CD14-positive monocyte (primary cell): ENCODE data around the gene H2AZ1. TPM values are rescaled to one million over a fixed set of nuclear protein-coding genes. Genes with fewer than 3 reads are reported as not detected.

Experiments
- DNase-seq, 3 donors: peaks; one replicate each; pipeline ENCODE4 v3.0.0-alpha.2; 2011 to 2022
- H2AFZ ChIP-seq: 2 replicates; pipeline ENCODE4 v1.6.0; 2012; ENCODE audit warnings: mild to moderate bottlenecking, low read depth, low read length, inconsistent platforms; ENCODE audit not compliant: insufficient read depth, poor library complexity, severe bottlenecking
- H3K27ac ChIP-seq, 2 donors: 1 replicate in 1 of 2; 2 replicates in 1 of 2; pipeline ENCODE4 v1.5.1; 2012 to 2013; ENCODE audit warnings: low read length in 2 of 2, control low read depth in 1 of 2, inconsistent platforms in 1 of 2, low read depth in 1 of 2, mild to moderate bottlenecking in 1 of 2
- H3K27me3 ChIP-seq, 2 donors: one replicate each; pipeline versions ENCODE4 v1.6.0 to v1.6.1; 2011 to 2013; ENCODE audit warnings: low read length in 2 of 2; ENCODE audit not compliant: control insufficient read depth in 2 of 2, insufficient read depth in 2 of 2
- H3K36me3 ChIP-seq, 2 donors: replicated peaks in 1 of 2; 1 replicate in 1 of 2; 2 replicates in 1 of 2; pipeline versions ENCODE4 v1.5.1 to v1.6.1; 2012 to 2013; ENCODE audit warnings: low read length in 2 of 2, control low read depth in 1 of 2, inconsistent platforms in 1 of 2, mild to moderate bottlenecking in 1 of 2; ENCODE audit not compliant: insufficient read depth in 2 of 2, control insufficient read depth in 1 of 2
- H3K4me1 ChIP-seq, 2 donors: 1 replicate in 1 of 2; 2 replicates in 1 of 2; pipeline versions ENCODE4 v1.5.1 to v1.6.1; 2012 to 2013; ENCODE audit warnings: low read length in 2 of 2, control low read depth in 1 of 2, inconsistent platforms in 1 of 2, mild to moderate bottlenecking in 1 of 2, moderate library complexity in 1 of 2; ENCODE audit not compliant: insufficient read depth in 2 of 2, control insufficient read depth in 1 of 2
- H3K4me2 ChIP-seq: replicated peaks from 2 replicates; pipeline ENCODE3; 2012; ENCODE audit warnings: low read length, moderate library complexity, mild to moderate bottlenecking; ENCODE audit not compliant: poor library complexity, severe bottlenecking; ENCODE audit errors: extremely low read depth
- H3K4me3 ChIP-seq, 3 experiments: fragments of 200-600 bp in 1 of 3; sonication (generic) in 1 of 3; replicated peaks in 1 of 3; 1 replicate in 2 of 3; 2 replicates in 1 of 3; pipeline ENCODE4 v1.5.1; 2011 to 2013; ENCODE audit warnings: low read length in 3 of 3, mild to moderate bottlenecking in 3 of 3, control low read depth in 2 of 3, low read depth in 2 of 3, inconsistent platforms in 1 of 3, moderate library complexity in 1 of 3
- H3K79me2 ChIP-seq: 2 replicates; pipeline ENCODE4 v1.6.0; 2012; ENCODE audit warnings: mild to moderate bottlenecking, control low read depth, inconsistent platforms, low read length, moderate library complexity; ENCODE audit not compliant: insufficient read depth
- H3K9ac ChIP-seq: 2 replicates; pipeline ENCODE4 v1.6.0; 2017; ENCODE audit warnings: low read length, mild to moderate bottlenecking; ENCODE audit not compliant: insufficient read depth, poor library complexity, severe bottlenecking
- H3K9me3 ChIP-seq, 2 donors: replicated peaks in 1 of 2; 1 replicate in 1 of 2; 2 replicates in 1 of 2; pipeline versions ENCODE4 v1.5.1 to v1.6.1; 2012 to 2013; ENCODE audit warnings: low read length in 2 of 2, control low read depth in 1 of 2; ENCODE audit not compliant: control insufficient read depth in 1 of 2, insufficient read depth in 1 of 2
- H4K20me1 ChIP-seq: 2 replicates; pipeline ENCODE4 v1.6.0; 2012; ENCODE audit warnings: mild to moderate bottlenecking, low read length, control low read depth, moderate library complexity; ENCODE audit not compliant: insufficient read depth
- H3K27ac Mint-ChIP-seq, 7 donors: one replicate each; pipeline ENCODE4 v1.8.0; 2020; ENCODE audit warnings: mild to moderate bottlenecking in 7 of 7, mixed read lengths in 7 of 7, moderate library complexity in 6 of 7, inconsistent platforms in 2 of 7
- H3K27me3 Mint-ChIP-seq, 3 donors: one replicate each; pipeline ENCODE4 v1.8.0; 2021 to 2022; ENCODE audit warnings: low read depth in 3 of 3, mild to moderate bottlenecking in 3 of 3, mixed read lengths in 3 of 3, moderate library complexity in 3 of 3, inconsistent platforms in 1 of 3
- H3K36me3 Mint-ChIP-seq, 2 donors: one replicate each; pipeline ENCODE4 v1.8.0; 2020; ENCODE audit warnings: mixed read lengths in 2 of 2, inconsistent platforms in 1 of 2, mild to moderate bottlenecking in 1 of 2
- H3K4me1 Mint-ChIP-seq: one replicate; pipeline ENCODE4 v1.8.0; 2020; ENCODE audit warnings: mild to moderate bottlenecking, mixed read lengths
- H3K4me3 Mint-ChIP-seq, 2 donors: one replicate each; pipeline ENCODE4 v1.8.0; 2020; ENCODE audit warnings: mild to moderate bottlenecking in 2 of 2, mixed read lengths in 2 of 2, moderate library complexity in 1 of 2
- H3K9me3 Mint-ChIP-seq, 7 donors: one replicate each; pipeline ENCODE4 v1.8.0; 2020 to 2022; ENCODE audit warnings: mixed read lengths in 7 of 7, mild to moderate bottlenecking in 6 of 7, moderate library complexity in 6 of 7, inconsistent platforms in 2 of 7
- WGBS: methylation state at CpG from one replicate; pipeline ENCODE4 v1.1.5; 2013; ENCODE audit warnings: missing lambda C conversion rate; ENCODE audit not compliant: insufficient coverage; 5-methylcytosine and 5-hydroxymethylcytosine counted together
- intact Hi-C, 2 donors: fragments of 100-400 bp; cut with micrococcal nuclease; formaldehyde crosslinking; loops; one replicate each; pipeline versions ENCODE4 v1.15.0 to v1.15.1; 2023
- polyA plus RNA-seq, 3 donors: library from polyadenylated mRNA; depleted of rRNA in 1 of 3; unstranded in 2 of 3; stranded (reverse) in 1 of 3; fragments of 300-500 nt in 2 of 3; fragments of >200 nt in 1 of 3; fragmentation: Illumina TruSeq in 2 of 3; gene quantifications; 1 replicate in 2 of 3; 2 replicates in 1 of 3; pipeline ENCODE4 v1.2.3, GENCODE V29; 2012 to 2021
- TF ChIP-seq, protein P1 (sequence below): fragments of 200-600 bp; IDR thresholded peaks from one replicate; pipeline ENCODE4 v1.8.0; 2022; ENCODE audit warnings: antibody characterized with exemption, mild to moderate bottlenecking

The H2AZ1 gene
- polyA plus RNA-seq, 3 donors, result 208 to 450 (median 416) TPM

DNA sequence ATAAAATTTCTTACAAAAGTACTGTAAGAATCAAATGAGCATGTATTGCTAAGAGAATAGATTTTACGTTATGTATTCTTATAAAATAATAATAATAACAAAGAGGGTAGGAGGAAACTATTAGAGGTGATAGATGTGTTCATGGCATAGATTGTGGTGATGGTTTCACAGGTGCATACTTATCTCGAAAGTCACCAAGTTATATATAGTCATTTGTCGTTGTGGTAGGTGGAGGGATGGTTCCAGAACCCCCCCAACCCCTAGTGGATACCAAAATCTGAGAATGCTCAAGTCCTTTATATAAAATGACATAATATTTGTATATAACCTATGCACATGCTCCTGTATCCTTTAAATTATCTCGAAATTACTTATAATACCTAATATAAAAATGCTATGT, 36.7 kb upstream of the H2AZ1 start:
- Histone ChIP-seq H3K27me3 (no peaks in the 10 kb centered on the region), H2AFZ (no peak overlapping the region), H3K36me3 (no peaks in the 10 kb centered on the region), H3K4me3 (no peak overlapping the region), H4K20me1 (no peaks in the 10 kb centered on the region), H3K9ac (no peak overlapping the region), H3K27ac (no peak overlapping the region), H3K9me3 (no peaks in the 10 kb centered on the region), H3K4me1 (no peaks in the 10 kb centered on the region), H3K79me2 (no peaks in the 10 kb centered on the region), H3K4me2 (no peak overlapping the region)
- H3K27ac Mint-ChIP-seq, result no peak overlapping the region
- peaks cover 0 to 3% (median 2%) of the 10 kb centered on the region in 7 donors for H3K9me3 Mint-ChIP-seq
- no peak for DNase-seq
- H3K4me3 Mint-ChIP-seq, result no peak overlapping the region
- intact Hi-C loops, result no loop called here
- no peaks in the 10 kb centered on the region for H3K4me1 Mint-ChIP-seq
- H3K27me3 Mint-ChIP-seq, result peaks cover 2% of the 10 kb centered on the region in 3 donors
- no peaks in the 10 kb centered on the region for H3K36me3 Mint-ChIP-seq
- WGBS, result no CpG with 5 or more reads among the region's 4 CpGs
- TF ChIP-seq, protein P1, sequence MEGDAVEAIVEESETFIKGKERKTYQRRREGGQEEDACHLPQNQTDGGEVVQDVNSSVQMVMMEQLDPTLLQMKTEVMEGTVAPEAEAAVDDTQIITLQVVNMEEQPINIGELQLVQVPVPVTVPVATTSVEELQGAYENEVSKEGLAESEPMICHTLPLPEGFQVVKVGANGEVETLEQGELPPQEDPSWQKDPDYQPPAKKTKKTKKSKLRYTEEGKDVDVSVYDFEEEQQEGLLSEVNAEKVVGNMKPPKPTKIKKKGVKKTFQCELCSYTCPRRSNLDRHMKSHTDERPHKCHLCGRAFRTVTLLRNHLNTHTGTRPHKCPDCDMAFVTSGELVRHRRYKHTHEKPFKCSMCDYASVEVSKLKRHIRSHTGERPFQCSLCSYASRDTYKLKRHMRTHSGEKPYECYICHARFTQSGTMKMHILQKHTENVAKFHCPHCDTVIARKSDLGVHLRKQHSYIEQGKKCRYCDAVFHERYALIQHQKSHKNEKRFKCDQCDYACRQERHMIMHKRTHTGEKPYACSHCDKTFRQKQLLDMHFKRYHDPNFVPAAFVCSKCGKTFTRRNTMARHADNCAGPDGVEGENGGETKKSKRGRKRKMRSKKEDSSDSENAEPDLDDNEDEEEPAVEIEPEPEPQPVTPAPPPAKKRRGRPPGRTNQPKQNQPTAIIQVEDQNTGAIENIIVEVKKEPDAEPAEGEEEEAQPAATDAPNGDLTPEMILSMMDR, result no peak

DNA sequence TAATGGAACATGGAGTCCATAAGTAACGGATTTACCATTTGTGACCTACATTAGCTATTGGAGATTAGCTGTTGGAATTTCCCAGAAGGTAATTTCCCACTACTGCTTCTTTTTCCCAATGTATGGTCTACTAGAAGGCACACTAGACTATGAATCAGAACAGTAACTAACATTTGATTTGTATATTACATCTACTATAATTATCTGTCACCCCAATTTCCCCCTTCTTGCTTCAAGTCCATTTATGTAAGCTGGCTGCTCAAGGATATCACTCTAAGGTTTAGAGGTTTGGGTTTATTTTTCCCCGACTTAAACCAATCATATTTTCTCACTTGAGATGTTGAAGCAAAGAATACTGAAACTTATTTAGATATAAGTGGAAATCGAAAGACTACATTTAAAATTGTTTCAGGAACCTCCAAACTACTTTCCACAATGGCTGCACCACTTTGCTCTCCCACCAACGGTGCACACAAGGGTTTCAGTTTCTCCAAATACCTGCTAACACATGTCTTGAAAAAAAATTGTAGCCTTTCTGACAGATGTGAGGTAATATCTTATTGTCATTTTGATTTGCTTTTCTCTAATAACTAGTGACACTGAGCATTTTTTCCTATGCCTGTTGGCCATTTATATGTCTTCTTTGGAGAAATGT, 33.3 kb upstream of the H2AZ1 start:
- H3K4me3 ChIP-seq, result no peak overlapping the region
- intact Hi-C loops, result no loop called here
- H3K27me3 Mint-ChIP-seq, result peaks cover 0 to 4% (median 2%) of the 10 kb centered on the region in 3 donors
- no peaks in the 10 kb centered on the region for H3K79me2 ChIP-seq
- no peak overlapping the region for H2AFZ ChIP-seq
- H3K27ac Mint-ChIP-seq, result no peak overlapping the region
- H3K4me3 Mint-ChIP-seq, result no peak overlapping the region
- H3K4me2 ChIP-seq, result no peak overlapping the region
- H3K9me3 Mint-ChIP-seq, result peaks cover 0 to 5% (median 3%) of the 10 kb centered on the region in 7 donors
- H3K36me3 ChIP-seq, result no peaks in the 10 kb centered on the region
- no peaks in the 10 kb centered on the region for H3K36me3 Mint-ChIP-seq
- TF ChIP-seq, protein P1, result no peak
- H3K9ac ChIP-seq, result no peak overlapping the region
- no peaks in the 10 kb centered on the region for H3K4me1 ChIP-seq
- no peaks in the 10 kb centered on the region for H3K27me3 ChIP-seq
- no CpG with 5 or more reads among the region's 4 CpGs for WGBS
- H3K9me3 ChIP-seq, result no peaks in the 10 kb centered on the region
- DNase-seq, result no peak
- H3K27ac ChIP-seq, result no peak overlapping the region
- H4K20me1 ChIP-seq, result no peaks in the 10 kb centered on the region
- no peaks in the 10 kb centered on the region for H3K4me1 Mint-ChIP-seq
